Karpas-422 (cell line): ENCODE measurements around the gene TRHDE. TPM values are rescaled to one million over a fixed set of nuclear protein-coding genes. Genes with fewer than 3 reads are reported as not detected.
"Not testable (repeated sequence)": the region's sequence is repeated elsewhere in the genome, so short reads cannot be mapped to it uniquely, and the experiment has no call there.

Experiments
- DNase-seq: peaks from one replicate; pipeline ENCODE4 v3.0.0-alpha.2; 2015
- H2AFZ ChIP-seq: fragments of 200-600 bp; sonication (generic); 2 replicates; pipeline ENCODE4 v1.6.1; 2014; ENCODE audit warnings: antibody characterized with exemption, low read length, mixed read lengths
- H3K27ac ChIP-seq: fragments of 200-600 bp; sonication (generic); 2 replicates; pipeline ENCODE4 v1.5.1; 2014; ENCODE audit warnings: mild to moderate bottlenecking, low read length, moderate library complexity
- H3K27me3 ChIP-seq: fragments of 200-600 bp; sonication (generic); 2 replicates; pipeline ENCODE4 v1.6.1; 2014; ENCODE audit warnings: low read length, mixed read lengths
- H3K36me3 ChIP-seq: fragments of 200-600 bp; sonication (generic); 2 replicates; pipeline ENCODE4 v1.6.1; 2014; ENCODE audit warnings: low read length, mixed read lengths; ENCODE audit not compliant: insufficient read depth
- H3K4me1 ChIP-seq: fragments of 200-600 bp; sonication (generic); 2 replicates; pipeline ENCODE4 v1.6.1; 2014; ENCODE audit warnings: mild to moderate bottlenecking, low read length, mixed read lengths
- H3K4me2 ChIP-seq: fragments of 200-600 bp; sonication (generic); 2 replicates; pipeline ENCODE4 v1.6.1; 2014; ENCODE audit warnings: low read length, low read depth, mild to moderate bottlenecking; ENCODE audit not compliant: poor library complexity, severe bottlenecking
- H3K4me3 ChIP-seq: fragments of 200-600 bp; sonication (generic); 2 replicates; pipeline ENCODE4 v1.5.1; 2014; ENCODE audit warnings: mild to moderate bottlenecking, antibody characterized with exemption, low read length, mixed read lengths
- H3K79me2 ChIP-seq: fragments of 200-600 bp; sonication (generic); 2 replicates; pipeline ENCODE4 v1.6.1; 2014; ENCODE audit warnings: mild to moderate bottlenecking, low read length, mixed read lengths
- H3K9ac ChIP-seq: fragments of 200-600 bp; sonication (generic); 2 replicates; pipeline ENCODE4 v1.6.0; 2014; ENCODE audit warnings: low read length
- H3K9me2 ChIP-seq: fragments of 200-600 bp; sonication (generic), shearing (Covaris generic); replicated peaks from 2 replicates; pipeline ENCODE4 v1.6.0; 2014; ENCODE audit warnings: mild to moderate bottlenecking, low read length, moderate library complexity; ENCODE audit not compliant: insufficient read depth
- H3K9me3 ChIP-seq: fragments of 300-700, 200-600 bp; sonication (generic); 2 replicates; pipeline ENCODE4 v1.6.1; 2014; ENCODE audit warnings: low read length, mixed read lengths
- H4K20me1 ChIP-seq: fragments of 200-600 bp; sonication (generic); 2 replicates; pipeline ENCODE4 v1.6.1; 2014; ENCODE audit warnings: mild to moderate bottlenecking, antibody characterized with exemption, low read length, low read depth; ENCODE audit not compliant: insufficient read depth
- total RNA-seq: library from RNA; depleted of rRNA; stranded (reverse); fragments of >200 nt; shearing (Covaris generic); gene quantifications from 2 replicates; pipeline ENCODE4 v1.2.3, GENCODE V29; 2014; ENCODE audit warnings: low replicate concordance

Gene TRHDE
- total RNA-seq, 1 experiment from 2014 or later = not detected

DNA sequence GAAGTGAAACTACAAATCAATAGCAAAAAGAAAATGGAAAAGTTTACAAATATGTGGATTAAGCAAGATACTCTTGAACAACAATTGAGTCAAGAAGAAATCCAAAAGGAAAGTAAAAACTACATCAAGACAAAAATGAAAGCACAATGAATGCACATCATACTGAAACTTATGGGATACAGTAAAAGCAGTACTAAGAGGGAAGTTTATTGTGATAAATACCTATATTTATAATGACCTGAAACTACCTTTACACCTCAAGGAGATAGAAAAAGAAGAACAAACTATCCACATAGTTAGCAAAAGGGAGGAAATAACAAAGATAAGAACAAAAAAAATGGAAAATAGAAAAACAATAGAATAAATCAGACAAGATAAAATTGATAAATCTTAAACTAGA is 375.0 kb downstream of the TRHDE start:
- no peaks in the 10 kb centered on the region for H3K4me1 ChIP-seq

DNA sequence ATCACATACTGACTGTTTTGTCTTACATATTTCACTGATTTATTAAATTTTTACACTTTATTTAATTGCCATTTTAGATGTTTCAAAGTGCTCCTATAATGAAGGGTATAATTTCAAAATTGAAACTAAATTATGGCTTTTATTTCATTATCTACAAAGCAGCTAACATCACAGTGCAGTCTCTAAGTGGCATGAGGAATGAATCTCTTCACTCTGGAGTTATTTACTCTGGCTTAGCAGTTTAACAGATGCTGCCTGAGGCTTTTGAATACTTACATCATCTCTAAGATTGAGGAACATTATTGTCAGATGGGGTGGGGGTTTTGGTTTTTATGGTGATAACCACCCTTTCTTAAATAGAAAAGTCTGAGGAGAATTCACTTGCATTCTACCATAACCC is 386.4 kb downstream of the TRHDE start:
- H3K4me3 ChIP-seq = no peak overlapping the region
- no peaks in the 10 kb centered on the region for H3K36me3 ChIP-seq
- no peak for DNase-seq
- H3K9ac ChIP-seq = no peak overlapping the region
- H2AFZ ChIP-seq = no peak overlapping the region
- no peaks in the 10 kb centered on the region for H3K9me2 ChIP-seq
- H3K4me2 ChIP-seq = no peak overlapping the region
- H4K20me1 ChIP-seq = no peaks in the 10 kb centered on the region
- no peaks in the 10 kb centered on the region for H3K4me1 ChIP-seq
- no peak overlapping the region for H3K27ac ChIP-seq
- H3K79me2 ChIP-seq = no peaks in the 10 kb centered on the region
- no peaks in the 10 kb centered on the region for H3K9me3 ChIP-seq
- H3K27me3 ChIP-seq = no peaks in the 10 kb centered on the region

More for the DNA sequence above, 375.0 kb downstream of the TRHDE start:
- no peaks in the 10 kb centered on the region for H3K27me3 ChIP-seq
- no peaks in the 10 kb centered on the region for H3K79me2 ChIP-seq
- peaks cover 17% of the 10 kb centered on the region; the same call in 1 of the 2 replicates for H3K9me3 ChIP-seq
- no peak overlapping the region for H3K4me3 ChIP-seq
- H3K27ac ChIP-seq = no peak overlapping the region
- H3K9ac ChIP-seq = no peak overlapping the region
- H2AFZ ChIP-seq = no peak overlapping the region
- no peaks in the 10 kb centered on the region for H3K9me2 ChIP-seq
- H4K20me1 ChIP-seq = no peaks in the 10 kb centered on the region
- no peak overlapping the region for H3K4me2 ChIP-seq
- H3K36me3 ChIP-seq = no peaks in the 10 kb centered on the region
- no peak for DNase-seq

DNA sequence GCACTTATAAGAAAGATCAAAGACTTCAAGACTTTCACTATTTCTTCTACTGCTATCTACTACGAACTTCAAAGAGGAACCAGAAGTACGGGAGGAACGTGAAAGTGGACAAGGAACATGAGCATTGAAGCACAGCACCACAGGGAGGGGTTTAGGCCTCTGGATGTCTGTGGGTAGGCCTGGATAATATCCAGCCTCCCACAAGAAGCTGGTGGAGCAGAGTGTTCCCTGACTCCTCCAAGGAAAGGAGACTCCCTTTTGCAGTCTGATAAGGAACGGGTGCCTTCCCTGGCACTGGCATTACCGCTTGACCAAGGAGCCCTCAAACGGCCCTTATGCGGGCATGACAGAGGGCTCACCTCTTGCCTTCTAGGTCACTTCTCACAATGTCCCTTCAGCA is 388.0 kb downstream of the TRHDE start:
- not testable (repeated sequence) for H4K20me1 ChIP-seq, H3K4me3 ChIP-seq, H3K4me2 ChIP-seq, H3K36me3 ChIP-seq, H3K9me2 ChIP-seq, H3K79me2 ChIP-seq, H2AFZ ChIP-seq, H3K27me3 ChIP-seq, H3K27ac ChIP-seq, H3K4me1 ChIP-seq, DNase-seq, H3K9ac ChIP-seq, H3K9me3 ChIP-seq

DNA sequence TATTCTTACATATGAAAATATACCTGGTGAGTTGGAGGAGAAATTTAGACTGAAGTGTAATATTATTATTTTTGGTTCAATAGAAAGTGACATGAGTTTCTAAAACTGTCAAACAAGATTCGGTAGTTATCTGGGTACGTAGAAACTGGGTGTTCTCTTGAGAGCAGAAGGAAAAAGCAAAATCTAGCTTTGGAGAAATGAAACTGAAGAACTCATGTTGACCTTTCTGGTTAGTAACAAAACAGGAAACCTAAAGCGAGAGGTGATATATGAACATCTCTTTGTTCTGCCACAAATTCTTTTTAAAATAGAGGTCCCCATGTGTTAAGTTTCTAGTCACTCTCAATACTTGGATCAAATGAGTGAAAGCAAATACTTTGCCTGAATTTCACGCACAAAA is 401.7 kb downstream of the TRHDE start:
- H3K4me2 ChIP-seq = no peak overlapping the region
- no peaks in the 10 kb centered on the region for H4K20me1 ChIP-seq
- H3K9me3 ChIP-seq = peaks cover 3% of the 10 kb centered on the region; the same call in 1 of the 2 replicates
- H3K4me1 ChIP-seq = no peaks in the 10 kb centered on the region
- H3K4me3 ChIP-seq = no peak overlapping the region
- H3K27ac ChIP-seq = no peak overlapping the region
- no peaks in the 10 kb centered on the region for H3K27me3 ChIP-seq
- no peaks in the 10 kb centered on the region for H3K79me2 ChIP-seq
- H3K36me3 ChIP-seq = no peaks in the 10 kb centered on the region
- no peak overlapping the region for H3K9ac ChIP-seq
- no peaks in the 10 kb centered on the region; the same call in 1 of the 2 replicates for H3K9me2 ChIP-seq
- no peak for DNase-seq
- no peak overlapping the region for H2AFZ ChIP-seq

DNA sequence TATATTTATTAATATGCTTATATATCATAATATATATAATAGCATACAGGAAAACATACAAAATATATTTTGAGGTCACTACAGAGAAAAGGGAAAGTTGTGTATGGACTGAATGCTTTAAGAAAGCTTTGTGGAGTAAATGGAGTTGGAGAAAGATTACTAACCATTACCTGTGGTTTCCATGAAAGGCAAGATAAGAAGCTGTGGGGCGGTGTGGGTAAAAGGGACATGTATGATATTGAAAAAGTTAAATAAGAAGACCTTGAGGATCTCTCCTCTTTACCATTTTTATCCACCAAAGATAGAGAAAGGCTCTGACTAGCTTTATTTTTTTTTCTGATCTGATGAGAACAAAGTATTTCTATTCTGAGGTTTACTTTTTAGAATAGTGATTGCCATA is 404.4 kb downstream of the TRHDE start:
- no peak overlapping the region for H3K4me2 ChIP-seq
- no peaks in the 10 kb centered on the region for H3K27me3 ChIP-seq
- no peak overlapping the region for H3K4me3 ChIP-seq
- H3K9ac ChIP-seq = no peak overlapping the region
- H3K4me1 ChIP-seq = no peaks in the 10 kb centered on the region
- H3K36me3 ChIP-seq = no peaks in the 10 kb centered on the region
- H3K27ac ChIP-seq = no peak overlapping the region
- H3K9me3 ChIP-seq = no peaks in the 10 kb centered on the region; the same call in 1 of the 2 replicates
- H3K79me2 ChIP-seq = no peaks in the 10 kb centered on the region
- no peak for DNase-seq
- H3K9me2 ChIP-seq = no peaks in the 10 kb centered on the region
- no peak overlapping the region for H2AFZ ChIP-seq
- H4K20me1 ChIP-seq = no peaks in the 10 kb centered on the region

DNA sequence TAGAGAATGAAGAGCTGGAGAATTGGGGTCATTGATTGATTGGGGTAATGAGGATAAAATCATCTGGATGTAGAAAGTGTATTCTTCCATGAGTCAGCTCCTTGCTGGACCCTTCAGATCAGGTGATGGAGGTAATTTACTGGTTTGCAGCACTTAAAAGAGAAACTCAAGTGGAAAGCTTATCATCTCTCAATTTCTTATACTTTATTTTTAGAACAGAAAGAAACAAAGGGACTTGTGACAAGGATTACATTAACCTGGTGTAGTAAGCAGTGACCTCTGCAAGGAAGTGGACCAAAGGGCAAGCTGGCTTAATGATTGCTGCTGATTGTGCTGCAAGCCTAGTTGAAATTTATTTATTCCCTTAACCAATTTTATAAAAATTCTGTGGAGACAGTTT is 405.0 kb downstream of the TRHDE start:
- no peaks in the 10 kb centered on the region for H4K20me1 ChIP-seq
- H3K36me3 ChIP-seq = no peaks in the 10 kb centered on the region
- H3K9me2 ChIP-seq = no peaks in the 10 kb centered on the region
- H3K79me2 ChIP-seq = no peaks in the 10 kb centered on the region
- H2AFZ ChIP-seq = no peak overlapping the region
- H3K4me1 ChIP-seq = no peaks in the 10 kb centered on the region
- H3K27ac ChIP-seq = no peak overlapping the region
- no peak overlapping the region for H3K4me2 ChIP-seq
- DNase-seq = no peak
- no peak overlapping the region for H3K9ac ChIP-seq
- no peak overlapping the region for H3K4me3 ChIP-seq
- H3K9me3 ChIP-seq = no peaks in the 10 kb centered on the region; the same call in 1 of the 2 replicates
- H3K27me3 ChIP-seq = no peaks in the 10 kb centered on the region

DNA sequence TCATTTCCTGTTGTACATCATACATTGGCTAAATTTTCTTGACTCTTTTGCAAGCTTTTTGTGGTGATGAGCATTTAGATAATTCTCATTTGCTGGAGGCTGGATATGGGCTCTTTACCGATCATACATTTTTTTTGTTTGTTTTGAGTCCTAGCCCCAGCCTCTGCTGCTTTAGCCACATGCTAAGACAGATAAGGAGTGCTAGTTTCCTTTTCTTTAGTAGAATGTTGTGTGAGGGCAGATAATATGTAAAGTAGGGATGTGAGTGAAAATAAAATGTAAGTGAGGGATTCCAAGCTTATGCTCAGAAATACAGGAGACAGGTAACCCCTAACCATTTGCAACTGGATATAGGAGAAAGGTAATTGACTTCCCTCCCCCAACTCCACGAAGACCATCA is 405.7 kb downstream of the TRHDE start:
- Histone ChIP-seq H3K27me3 (no peaks in the 10 kb centered on the region), H3K79me2 (no peaks in the 10 kb centered on the region), H2AFZ (no peak overlapping the region), H3K4me2 (no peak overlapping the region), H3K4me3 (no peak overlapping the region), H3K27ac (no peak overlapping the region), H3K9ac (no peak overlapping the region), H3K9me3 (no peaks in the 10 kb centered on the region; the same call in 1 of the 2 replicates), H3K4me1 (no peaks in the 10 kb centered on the region), H3K9me2 (no peaks in the 10 kb centered on the region), H4K20me1 (no peaks in the 10 kb centered on the region), H3K36me3 (no peaks in the 10 kb centered on the region)
- no peak for DNase-seq

DNA sequence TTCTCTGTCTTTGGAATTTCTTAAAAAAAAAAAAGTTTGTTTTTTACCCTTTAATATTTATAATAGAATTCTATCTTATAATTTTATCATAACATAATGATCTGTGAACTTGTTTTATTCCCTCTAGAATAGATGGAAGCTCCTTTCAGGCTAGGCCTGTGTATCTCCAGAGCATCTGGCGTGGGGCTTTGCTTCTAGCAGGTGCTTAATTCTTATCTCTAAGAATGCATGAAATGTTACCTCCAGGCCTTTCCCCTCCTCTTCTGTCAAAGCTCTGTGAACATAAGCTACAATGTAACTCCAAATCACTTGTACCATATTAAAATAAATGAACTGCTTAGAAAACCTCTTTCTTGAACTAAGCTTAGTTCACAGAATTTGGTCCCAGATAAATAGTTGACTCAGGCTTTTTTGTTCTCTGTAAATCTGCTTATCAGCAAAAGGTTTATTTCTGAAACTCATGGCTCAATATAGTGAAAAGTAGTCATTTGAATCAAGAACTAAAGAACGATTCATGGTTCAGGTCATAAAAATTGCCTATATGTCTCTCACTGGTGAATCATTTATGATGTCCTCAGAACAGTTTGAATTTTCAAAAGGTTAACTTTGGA is 407.1 kb downstream of the TRHDE start:
- no peaks in the 10 kb centered on the region for H4K20me1 ChIP-seq
- no peaks in the 10 kb centered on the region for H3K27me3 ChIP-seq
- H3K9ac ChIP-seq = no peak overlapping the region
- no peak overlapping the region for H3K4me3 ChIP-seq
- no peak for DNase-seq
- H2AFZ ChIP-seq = no peak overlapping the region
- H3K9me3 ChIP-seq = no peaks in the 10 kb centered on the region; the same call in 1 of the 2 replicates
- H3K4me1 ChIP-seq = no peaks in the 10 kb centered on the region
- H3K4me2 ChIP-seq = no peak overlapping the region
- H3K36me3 ChIP-seq = no peaks in the 10 kb centered on the region
- no peak overlapping the region for H3K27ac ChIP-seq
- H3K79me2 ChIP-seq = no peaks in the 10 kb centered on the region
- H3K9me2 ChIP-seq = no peaks in the 10 kb centered on the region
